ENCODE results near the gene ARL5A.

ARL5A gene

DNA sequence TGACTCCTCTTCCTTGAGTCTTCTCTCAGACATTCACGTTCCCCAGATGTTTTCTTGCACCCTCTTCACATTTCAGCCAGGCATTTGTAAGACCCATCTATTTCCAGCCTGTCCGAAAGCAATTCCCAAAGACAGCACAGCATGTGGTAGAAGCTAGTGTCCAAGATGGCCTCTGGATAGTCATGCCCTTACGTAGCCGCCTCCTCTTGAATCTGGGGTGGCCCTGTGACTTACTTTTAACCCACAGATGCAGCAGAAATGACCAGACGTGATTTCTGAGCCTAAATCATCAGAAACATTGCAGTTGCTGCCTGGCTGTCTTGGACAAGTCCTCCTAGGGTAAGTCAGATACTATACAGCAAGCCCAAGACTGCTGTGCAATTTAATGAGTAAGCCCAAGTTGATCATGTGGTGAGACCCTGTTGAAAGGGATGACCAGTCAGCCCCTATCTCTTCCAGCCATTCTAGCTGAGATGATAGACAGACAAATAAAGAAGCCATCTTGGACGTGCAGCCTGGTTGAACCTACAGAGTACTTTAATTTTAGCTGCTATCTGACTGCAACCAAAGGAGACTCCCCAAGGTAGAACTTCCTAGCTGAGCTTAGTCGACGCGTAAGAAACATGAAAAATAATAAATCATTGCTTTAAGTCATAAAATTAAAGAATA is 12.3 kb downstream of the ARL5A start:
- TF ChIP-seq, protein P1, sequence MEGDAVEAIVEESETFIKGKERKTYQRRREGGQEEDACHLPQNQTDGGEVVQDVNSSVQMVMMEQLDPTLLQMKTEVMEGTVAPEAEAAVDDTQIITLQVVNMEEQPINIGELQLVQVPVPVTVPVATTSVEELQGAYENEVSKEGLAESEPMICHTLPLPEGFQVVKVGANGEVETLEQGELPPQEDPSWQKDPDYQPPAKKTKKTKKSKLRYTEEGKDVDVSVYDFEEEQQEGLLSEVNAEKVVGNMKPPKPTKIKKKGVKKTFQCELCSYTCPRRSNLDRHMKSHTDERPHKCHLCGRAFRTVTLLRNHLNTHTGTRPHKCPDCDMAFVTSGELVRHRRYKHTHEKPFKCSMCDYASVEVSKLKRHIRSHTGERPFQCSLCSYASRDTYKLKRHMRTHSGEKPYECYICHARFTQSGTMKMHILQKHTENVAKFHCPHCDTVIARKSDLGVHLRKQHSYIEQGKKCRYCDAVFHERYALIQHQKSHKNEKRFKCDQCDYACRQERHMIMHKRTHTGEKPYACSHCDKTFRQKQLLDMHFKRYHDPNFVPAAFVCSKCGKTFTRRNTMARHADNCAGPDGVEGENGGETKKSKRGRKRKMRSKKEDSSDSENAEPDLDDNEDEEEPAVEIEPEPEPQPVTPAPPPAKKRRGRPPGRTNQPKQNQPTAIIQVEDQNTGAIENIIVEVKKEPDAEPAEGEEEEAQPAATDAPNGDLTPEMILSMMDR (IDR thresholded peaks at IDR 0.05; ENCODE audit: low read depth, low read length): no peak
- H3K4me3 ChIP-seq (replicated peaks in 1 of 2; ENCODE audit: low read depth in 2 of 2, low read length in 2 of 2): no peak overlapping the region
- no peak for DNase-seq (ENCODE audit: low read depth in 2 of 2)

DNA sequence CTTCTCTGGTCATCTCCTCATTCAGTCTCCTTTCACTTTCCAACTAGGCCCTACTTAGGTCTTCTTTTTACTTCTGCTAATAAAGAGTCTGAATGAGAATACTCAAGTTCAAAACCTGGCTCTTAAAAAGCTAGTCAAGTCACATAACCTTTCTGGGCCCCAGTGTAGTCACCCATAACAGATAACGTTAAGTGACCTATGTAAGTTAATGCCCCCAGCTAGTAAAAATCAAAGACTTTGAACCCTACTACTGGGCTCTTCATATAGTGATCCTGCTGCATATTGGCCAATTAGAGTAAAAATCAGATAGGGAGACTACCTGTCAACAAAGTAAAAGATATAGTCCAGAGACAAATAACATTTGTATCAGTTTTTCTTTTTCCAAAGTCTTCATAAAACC is 17.7 kb downstream of the ARL5A start:
- no peak overlapping the region for H3K4me3 ChIP-seq (replicated peaks in 1 of 2; ENCODE audit: low read depth in 2 of 2, low read length in 2 of 2)
- DNase-seq (ENCODE audit: low read depth in 2 of 2): no peak
- TF ChIP-seq, protein P1 (IDR thresholded peaks at IDR 0.05; ENCODE audit: low read depth, low read length): no peak

DNA sequence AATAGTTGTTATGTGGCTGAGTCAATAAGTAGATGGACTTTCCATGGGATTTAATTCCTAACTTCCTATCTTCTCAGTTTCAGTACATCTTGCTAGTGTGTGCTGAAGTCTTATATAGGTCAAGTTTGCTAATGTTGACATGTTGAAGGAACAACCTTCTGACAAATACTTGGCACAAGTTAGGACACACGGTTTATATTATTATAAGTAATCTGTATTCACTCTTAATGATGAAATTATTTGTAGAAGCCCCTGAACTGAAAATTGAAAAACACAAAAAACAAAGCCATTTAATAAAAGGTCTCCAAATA is 19.2 kb downstream of the ARL5A start:
- DNase-seq (ENCODE audit: low read depth in 2 of 2): no peak
- no peak overlapping the region for H3K4me3 ChIP-seq (replicated peaks in 1 of 2; ENCODE audit: low read depth in 2 of 2, low read length in 2 of 2)
- TF ChIP-seq, protein P1 (IDR thresholded peaks at IDR 0.05; ENCODE audit: low read depth, low read length): no peak

DNA sequence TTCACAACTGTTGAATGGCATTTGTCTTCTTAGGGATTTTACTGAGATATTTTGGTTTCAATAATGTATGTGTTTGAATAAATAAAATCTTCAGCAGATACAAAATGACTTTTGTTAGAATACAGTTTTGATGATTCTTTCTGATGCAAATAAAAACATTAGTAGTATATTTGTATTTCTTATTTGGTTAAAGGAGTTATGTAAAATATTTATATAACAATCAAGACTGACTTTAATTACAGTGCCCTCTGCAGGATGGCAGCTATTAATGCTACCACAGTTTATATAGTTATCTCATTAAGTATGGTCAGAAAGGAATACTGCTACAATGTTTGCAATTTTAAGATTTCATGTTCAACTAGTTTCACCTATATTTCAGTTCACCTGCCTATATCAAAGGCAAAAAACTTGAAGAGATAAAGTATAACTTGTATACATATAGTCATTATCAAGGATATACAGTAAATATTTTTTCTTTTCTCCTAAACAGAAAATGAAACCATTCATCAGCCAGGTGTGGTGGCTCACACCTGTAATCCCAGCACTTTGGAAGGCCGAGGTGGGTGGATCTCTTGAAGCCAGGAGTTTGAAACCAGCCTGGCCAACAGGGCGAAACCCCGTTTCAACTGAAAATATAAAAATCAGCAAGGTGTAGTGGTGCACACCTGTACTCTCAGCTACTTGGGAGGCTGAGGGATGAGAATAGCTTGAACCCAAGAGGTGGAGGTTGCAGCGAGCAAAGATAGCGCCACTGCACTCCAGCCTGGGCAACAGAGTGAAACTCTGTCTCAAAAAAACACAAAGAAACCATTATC is 19.8 kb downstream of the ARL5A start:
- peak; percentile 52 to 56 for DNase-seq (ENCODE audit: low read depth in 2 of 2)
- H3K4me3 ChIP-seq (replicated peaks in 1 of 2; ENCODE audit: low read depth in 2 of 2, low read length in 2 of 2): no peak overlapping the region
- TF ChIP-seq, protein P1 (IDR thresholded peaks at IDR 0.05; ENCODE audit: low read depth, low read length): peak; percentile 47

DNA sequence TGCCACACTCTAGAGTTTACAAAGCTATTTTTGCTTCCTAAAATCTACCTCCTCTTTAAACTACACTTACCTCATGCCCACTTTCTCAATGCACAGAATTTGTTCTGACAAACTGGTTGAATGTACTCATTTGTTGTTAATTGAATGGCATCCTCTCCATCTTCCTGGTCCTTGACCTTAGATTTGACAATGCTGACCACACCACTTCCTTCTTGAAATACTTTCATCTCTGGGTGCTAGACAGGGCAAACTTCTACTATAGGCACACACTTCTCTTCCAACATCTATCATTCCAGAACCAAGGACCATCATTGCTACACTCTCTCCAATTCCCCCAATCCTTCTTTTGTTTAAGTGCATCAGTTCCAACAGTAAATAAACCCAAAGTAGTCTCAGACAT is 22.3 kb downstream of the ARL5A start:
- TF ChIP-seq, protein P1 (IDR thresholded peaks at IDR 0.05; ENCODE audit: low read depth, low read length): no peak
- H3K4me3 ChIP-seq (replicated peaks in 1 of 2; ENCODE audit: low read depth in 2 of 2, low read length in 2 of 2): no peak overlapping the region
- no peak for DNase-seq (ENCODE audit: low read depth in 2 of 2)

DNA sequence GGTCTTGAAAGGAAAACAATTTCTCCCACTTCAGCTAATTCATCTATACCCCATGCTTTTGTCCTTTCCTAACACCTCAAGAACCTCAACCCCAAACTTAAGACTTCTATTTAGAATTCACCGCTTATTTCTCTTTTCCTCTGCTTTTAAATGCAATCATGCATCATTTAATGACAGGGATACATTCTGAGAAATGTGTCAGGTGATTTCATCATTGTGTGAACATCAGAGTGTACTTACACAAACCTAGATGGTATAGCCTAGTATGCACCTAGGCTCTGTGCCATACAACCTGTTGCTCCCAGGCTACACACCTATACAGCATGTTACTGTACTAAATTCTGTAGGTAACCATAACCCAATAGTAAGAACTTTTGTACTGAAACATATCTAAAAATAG is 22.9 kb downstream of the ARL5A start:
- DNase-seq (ENCODE audit: low read depth in 2 of 2): no peak
- TF ChIP-seq, protein P1 (IDR thresholded peaks at IDR 0.05; ENCODE audit: low read depth, low read length): no peak
- H3K4me3 ChIP-seq (replicated peaks in 1 of 2; ENCODE audit: low read depth in 2 of 2, low read length in 2 of 2): no peak overlapping the region

All from cardiac fibroblast (primary cell).